SU-DHL-6 (cell line): Measurements from ENCODE around the gene SHTN1.

ENCODE experiments used
- CTCF ChIP-seq: fragments of 200-600 bp; sonication (generic); IDR thresholded peaks from one replicate; pipeline ENCODE4 v1.5.1; 2017; ENCODE audit warnings: antibody characterized with exemption, mild to moderate bottlenecking, low read length, moderate library complexity; ENCODE audit not compliant: insufficient read depth, poor library complexity, severe bottlenecking
- EZH2phosphoT487 ChIP-seq: fragments of 200-600 bp; sonication (generic), shearing (Covaris generic); conservative IDR thresholded peaks from 2 replicates; pipeline ENCODE4 v1.6.1; 2018; ENCODE audit warnings: mild to moderate bottlenecking, antibody characterized with exemption, low read length, moderate library complexity, mixed read lengths

GRCh38 chr10:116961406-116962251 lies 43.4 kb downstream of the SHTN1 start:
- TF ChIP-seq CTCF (no peak), EZH2phosphoT487 (no peak)
